GM19025 (cell line): Measurements from ENCODE around the gene DTNA.
"Not testable (repeated sequence)": the region's sequence is repeated elsewhere in the genome, so short reads cannot be mapped to it uniquely, and the experiment has no call there.

Experiments
- ATAC-seq: cut with Tn5 transposase; IDR thresholded peaks from one replicate; pipeline ENCODE4 v1.9.1; 2021; ENCODE audit warnings: mild to moderate bottlenecking, low read depth, moderate library complexity; ENCODE audit not compliant: unreplicated experiment

Gene DTNA

GRCh38 chr18:34880882-34881834, 171.1 kb downstream of the DTNA start:
- ATAC-seq: no peak

- no peak for ATAC-seq
Measured at GRCh38 chr18:34884436-34884835, 174.3 kb downstream of the DTNA start.

- no peak for ATAC-seq
Measured at GRCh38 chr18:34886177-34886576, 176.1 kb downstream of the DTNA start.

- no peak for ATAC-seq
Measured at GRCh38 chr18:34887881-34888580, 177.9 kb downstream of the DTNA start.

DNA sequence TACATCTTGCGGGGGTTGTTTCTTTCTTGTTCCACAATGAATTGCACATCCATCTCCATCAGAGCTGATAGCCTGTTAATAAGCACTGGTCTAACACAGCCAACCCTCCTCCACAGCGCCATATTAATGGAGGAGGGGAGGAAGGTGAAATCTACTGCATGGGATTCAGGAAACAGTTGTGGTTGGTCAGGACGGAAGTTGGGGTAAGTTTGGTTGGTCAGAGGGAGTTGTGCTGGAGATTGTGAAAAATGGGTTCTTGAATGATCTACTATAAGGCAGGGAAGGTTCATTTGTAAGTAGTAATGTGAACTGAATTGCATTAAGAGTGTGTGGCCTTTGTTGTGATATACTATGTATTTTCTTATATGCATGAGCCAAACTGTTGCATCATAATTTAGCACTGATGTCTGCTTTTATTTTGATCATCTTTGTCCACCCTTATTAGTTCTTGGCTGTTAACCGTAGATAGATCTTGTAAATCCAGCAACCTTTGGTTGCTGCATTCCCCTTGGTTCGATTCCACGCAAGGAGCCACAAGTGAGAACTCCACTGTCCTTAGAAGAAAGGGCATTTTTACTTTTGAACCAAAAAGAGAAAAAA, 180.5 kb downstream of the DTNA start:
- no peak for ATAC-seq

DNA sequence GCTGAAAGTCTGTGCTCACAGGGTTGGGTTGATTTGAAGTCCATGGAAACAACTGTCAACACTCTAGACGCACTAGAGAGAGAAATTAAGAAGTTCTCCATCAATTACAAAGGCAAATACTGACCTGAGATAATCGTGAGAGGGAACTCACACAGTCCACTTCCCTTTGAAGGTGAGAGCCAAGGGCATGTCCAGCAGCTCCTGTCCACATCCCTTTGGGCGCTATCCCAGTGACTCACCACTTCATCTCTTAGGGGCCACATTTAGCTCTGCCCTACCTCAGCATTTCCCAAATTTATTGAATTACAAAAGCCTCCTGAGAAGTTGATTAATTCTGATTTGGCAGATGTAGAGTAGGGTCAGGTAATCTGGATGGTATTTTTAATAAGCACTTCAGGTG, 182.3 kb downstream of the DTNA start:
- ATAC-seq: no peak

DNA sequence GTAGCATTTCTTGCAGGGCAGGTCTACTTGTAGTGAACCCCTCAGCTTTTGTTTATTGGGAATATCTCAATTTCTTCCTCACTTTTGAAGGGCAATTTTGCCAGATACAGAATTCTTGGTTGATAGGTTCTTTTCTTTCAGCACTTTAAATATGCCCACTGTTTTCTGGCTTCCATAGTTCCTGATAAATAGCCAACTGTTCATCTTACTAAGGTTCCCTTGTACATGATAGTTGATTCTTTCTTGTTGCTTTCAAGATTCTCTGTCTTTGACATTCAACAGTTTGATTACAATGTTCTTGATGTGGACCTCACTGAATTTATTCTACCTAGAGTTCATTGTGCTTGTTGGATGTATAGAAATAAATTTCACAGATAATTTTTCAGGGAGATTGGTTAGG, 183.1 kb downstream of the DTNA start:
- ATAC-seq: no peak

GRCh38 chr18:34901299-34901698, 191.2 kb downstream of the DTNA start:
- no peak for ATAC-seq

DNA sequence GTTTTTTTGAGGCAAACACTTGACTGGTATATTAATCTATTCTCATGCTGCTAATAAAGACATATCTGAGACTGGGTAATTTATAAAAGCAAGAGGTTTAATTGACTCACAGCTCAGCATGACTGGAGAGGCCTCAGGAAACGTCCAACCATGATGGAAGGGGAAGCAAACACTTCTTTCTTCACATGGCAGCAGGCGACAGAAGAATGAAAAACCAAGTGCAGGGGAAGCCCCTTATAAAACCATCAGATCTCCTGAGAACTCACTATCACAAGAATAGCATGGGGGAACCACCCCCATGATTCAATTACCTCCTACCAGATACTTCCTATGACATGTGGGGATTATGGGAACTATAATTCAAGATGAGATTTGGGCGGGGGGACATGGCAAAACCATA, 194.9 kb downstream of the DTNA start:
- ATAC-seq: no peak

DNA sequence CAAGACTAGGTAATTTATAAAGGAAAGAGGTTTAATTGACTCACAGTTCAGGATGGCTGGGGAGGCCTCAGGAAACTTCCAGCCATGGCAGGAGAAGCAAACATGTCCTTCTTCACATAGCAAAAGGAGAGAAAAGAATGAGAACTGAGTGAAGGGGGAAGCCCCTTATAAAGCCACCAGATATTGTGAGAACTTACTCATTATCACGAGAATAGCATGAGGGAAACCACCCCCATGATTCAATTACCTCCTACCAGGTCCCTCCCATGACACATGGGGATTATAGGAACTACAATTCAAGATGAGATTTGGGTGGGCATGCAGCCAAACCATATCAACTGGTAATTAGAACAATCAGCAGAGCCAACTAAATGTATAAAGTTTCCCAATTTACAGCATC, 196.9 kb downstream of the DTNA start:
- not testable (repeated sequence) for ATAC-seq

- no peak for ATAC-seq
Measured at GRCh38 chr18:34909637-34910364, 199.7 kb downstream of the DTNA start.

DNA sequence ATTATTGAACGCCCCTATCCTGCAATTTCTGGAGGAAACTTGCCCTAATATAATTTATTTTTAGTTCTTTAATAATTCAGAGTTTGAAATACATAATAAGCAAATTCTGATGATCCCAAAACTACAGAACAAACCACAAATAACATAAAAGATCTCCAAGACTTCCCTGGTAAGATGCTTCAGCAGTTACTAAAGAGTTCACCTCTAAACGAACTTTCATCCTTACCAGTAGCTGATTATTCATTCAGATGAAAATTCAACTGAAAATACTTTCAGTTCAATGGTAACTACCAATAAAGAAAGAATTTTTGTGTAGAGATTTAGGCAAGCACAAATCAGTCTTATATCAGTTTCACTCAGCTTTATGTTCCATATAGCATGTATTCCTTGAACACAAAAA, 201.0 kb downstream of the DTNA start:
- no peak for ATAC-seq

- no peak for ATAC-seq
Measured at GRCh38 chr18:34911661-34912384, 201.7 kb downstream of the DTNA start.

DNA sequence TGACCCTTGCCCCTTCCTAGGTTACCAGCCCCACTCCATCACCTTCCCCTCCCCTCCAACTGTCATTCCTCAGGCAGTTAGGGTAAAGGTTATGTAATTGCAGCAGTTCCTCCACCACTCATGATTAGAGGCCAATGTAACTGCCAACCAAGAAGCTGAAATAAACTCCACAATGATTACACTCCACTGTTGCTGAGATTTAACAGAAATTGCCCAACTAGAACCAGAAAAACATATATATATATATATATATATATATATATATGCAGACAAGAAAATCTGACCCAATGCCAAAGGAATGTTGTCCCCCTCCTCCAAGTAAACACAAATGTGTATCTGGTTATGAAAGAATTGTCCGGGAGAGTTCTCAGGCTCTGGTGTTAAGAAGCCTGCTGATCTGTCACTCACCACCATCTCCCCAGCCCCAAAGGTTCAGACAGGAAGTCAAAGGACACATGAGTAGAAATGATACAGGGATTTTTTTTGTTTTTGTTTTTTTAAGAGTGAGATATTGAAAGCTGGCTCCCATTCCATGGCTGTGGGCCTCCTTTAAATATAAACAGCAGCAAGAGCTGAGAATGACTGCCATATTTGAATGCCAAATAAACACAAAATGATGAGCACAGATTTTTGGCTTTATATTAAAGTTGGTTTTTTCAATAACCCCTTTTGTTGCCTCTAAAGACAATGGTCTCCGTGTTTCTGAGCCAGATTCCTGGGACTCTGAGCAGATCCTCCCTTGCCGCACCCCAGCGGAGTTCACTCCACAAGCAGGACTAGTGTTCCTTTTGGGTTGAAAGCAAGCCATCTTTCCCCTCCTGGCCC, 204.0 kb downstream of the DTNA start:
- no peak for ATAC-seq

DNA sequence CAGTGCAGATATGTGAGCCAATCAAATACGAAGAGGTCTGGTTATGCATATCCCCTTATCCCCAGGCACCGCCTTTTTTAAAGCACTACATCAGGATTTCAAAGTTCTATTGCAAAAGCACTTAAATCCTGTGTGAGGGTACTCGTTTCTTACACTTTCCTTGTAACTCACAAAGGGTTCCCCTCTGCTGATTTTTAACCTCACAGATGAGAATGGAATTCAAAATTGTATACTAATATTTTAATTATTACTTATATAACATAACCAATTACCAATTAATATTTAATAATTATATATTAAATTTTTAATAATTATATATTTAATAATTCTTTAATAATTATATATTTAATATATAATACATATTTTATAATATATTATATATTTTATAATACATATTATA, 204.9 kb downstream of the DTNA start:
- ATAC-seq: no peak

GRCh38 chr18:34916539-34916938, 206.4 kb downstream of the DTNA start:
- ATAC-seq: not testable (repeated sequence)

DNA sequence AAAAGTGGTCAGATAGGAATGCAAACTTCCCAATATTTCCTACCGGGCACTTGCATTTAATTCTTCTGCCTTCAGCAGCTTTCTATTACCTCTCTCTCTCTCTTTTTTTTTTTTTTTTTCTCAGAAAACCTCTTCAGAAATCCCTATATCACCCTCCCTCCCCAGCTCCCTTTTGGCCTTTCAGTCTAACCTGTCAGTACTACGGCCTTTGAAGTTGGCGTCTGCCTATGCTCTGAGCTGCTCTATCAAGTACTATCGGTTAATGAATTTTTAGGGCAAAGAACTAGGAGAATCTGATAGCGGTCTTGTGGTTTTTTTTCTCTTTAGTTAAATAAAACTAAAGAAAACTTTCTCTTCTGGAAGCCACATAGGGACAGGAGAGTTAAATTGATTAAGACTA, 208.8 kb downstream of the DTNA start:
- ATAC-seq: no peak

GRCh38 chr18:34921226-34921625, 211.1 kb downstream of the DTNA start:
- ATAC-seq: no peak

DNA sequence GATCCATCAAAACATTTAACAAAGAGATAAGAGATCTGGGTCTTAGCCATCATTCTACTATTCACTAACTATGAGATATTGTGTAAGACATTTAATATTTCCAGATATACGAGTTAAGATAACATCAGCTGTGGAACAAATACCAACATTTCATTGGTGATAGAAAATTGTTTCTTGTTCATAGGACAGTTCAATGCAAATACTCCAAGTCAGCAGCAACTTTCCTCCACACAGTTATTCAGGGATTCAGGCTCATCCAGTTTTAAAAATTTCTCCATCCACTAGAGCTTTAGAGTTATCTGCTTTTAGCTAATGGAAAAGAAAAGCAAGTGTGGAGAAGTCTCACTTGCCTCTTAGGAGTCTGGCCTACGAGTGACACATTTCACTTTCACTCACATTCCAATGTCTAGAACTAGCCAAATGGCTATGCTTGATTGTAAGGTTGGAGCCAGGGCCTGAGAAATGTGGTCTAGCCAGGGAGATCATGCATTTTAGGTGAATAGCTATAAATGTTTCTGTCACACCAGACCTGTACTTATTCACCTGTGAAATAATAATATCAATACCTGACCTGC, 211.8 kb downstream of the DTNA start:
- ATAC-seq: no peak
